ENCODE measurements around the gene COL9A3.

GRCh38 chr20:62790075-62790474, 26.8 kb upstream of the COL9A3 start:
- TF ChIP-seq POLR2AphosphoS5 (IDR thresholded peaks at IDR 0.05) (no peak), CTCF (IDR thresholded peaks at IDR 0.05) (no peak)

Measured in transverse colon (tissue), 4 donors.